ENCODE results near the gene ABLIM1.

GRCh38 chr10:114662646-114663217 lies 4.7 kb upstream of the ABLIM1 start:
- TF ChIP-seq CTCF (IDR thresholded peaks at IDR 0.05; ENCODE audit: low read length): no peak
- TF ChIP-seq EZH2 (optimal IDR thresholded peaks at IDR 0.05; ENCODE audit: low read depth, low read length): no peak

Measured in MM.1S (cell line).